ENCODE measurements around the gene RNASE8. TPM values are rescaled to one million over a fixed set of nuclear protein-coding genes. Genes with fewer than 3 reads are reported as not detected.

Gene RNASE8
- total RNA-seq, 1 donor from 2014 or later, result not detected

DNA sequence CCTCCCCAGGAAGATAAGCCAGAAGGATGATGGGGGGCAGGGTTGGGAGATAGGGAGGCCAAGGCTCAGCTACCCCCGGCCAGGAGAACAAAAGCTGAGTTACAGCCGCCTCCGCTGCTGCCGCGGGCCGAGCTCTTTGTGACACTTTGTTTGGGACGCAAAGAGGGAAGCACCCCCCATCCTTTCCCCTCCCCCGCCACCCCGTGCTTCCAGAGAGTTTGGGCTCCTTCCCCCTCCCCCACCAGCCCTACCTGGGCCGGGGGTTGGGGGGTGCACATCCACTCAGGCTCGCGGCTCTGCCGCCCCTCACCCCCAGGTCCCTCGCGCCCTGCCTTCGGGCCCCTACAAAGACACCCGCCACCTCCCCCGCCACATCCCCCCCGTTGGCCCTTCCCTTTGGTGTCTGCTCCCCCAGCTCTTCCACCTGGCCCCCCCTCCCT lies 40.0 kb downstream of the RNASE8 start:
- DNase-seq (ENCODE audit: low spot score), result no peak

GRCh38 chr14:21098076-21098891 lies 40.7 kb downstream of the RNASE8 start, which contains the start of gene ZNF219:
TSS of gene ZNF219 (minus strand) at chr14:21098655. CDS start at chr14:21093591, 5,064 bp downstream.
- peak; percentile 40 for TF ChIP-seq CTCF (IDR thresholded peaks at IDR 0.05)
- no peak for DNase-seq (ENCODE audit: low spot score)
- Mint-ChIP-seq H3K9me3 (ENCODE audit: low read depth) (no peaks in the 10 kb centered on the region), H3K4me1 (ENCODE audit: low read depth) (peaks cover 62% of the 10 kb centered on the region), H3K4me3 (ENCODE audit: unreplicated experiment) (peak within 1 kb of the TSS; percentile 76), H3K36me3 (ENCODE audit: low read depth) (peaks cover under 1% of the 10 kb centered on the region), H3K27ac (ENCODE audit: unreplicated experiment) (peak within 1 kb of the TSS; percentile 86), H3K27me3 (ENCODE audit: low read depth) (no peaks in the 10 kb centered on the region)

More for the DNA sequence above, 40.0 kb downstream of the RNASE8 start:
- H3K4me3 Mint-ChIP-seq (ENCODE audit: unreplicated experiment), result peak overlapping the region; percentile 69
- H3K9me3 Mint-ChIP-seq (ENCODE audit: low read depth), result no peaks in the 10 kb centered on the region
- no peaks in the 10 kb centered on the region for H3K27me3 Mint-ChIP-seq (ENCODE audit: low read depth)
- H3K4me1 Mint-ChIP-seq (ENCODE audit: low read depth), result peaks cover 60% of the 10 kb centered on the region
- peak overlapping the region; percentile 42 for H3K27ac Mint-ChIP-seq (ENCODE audit: unreplicated experiment)
- no peak for TF ChIP-seq CTCF (IDR thresholded peaks at IDR 0.05)
- H3K36me3 Mint-ChIP-seq (ENCODE audit: low read depth), result peaks cover 3% of the 10 kb centered on the region

DNA sequence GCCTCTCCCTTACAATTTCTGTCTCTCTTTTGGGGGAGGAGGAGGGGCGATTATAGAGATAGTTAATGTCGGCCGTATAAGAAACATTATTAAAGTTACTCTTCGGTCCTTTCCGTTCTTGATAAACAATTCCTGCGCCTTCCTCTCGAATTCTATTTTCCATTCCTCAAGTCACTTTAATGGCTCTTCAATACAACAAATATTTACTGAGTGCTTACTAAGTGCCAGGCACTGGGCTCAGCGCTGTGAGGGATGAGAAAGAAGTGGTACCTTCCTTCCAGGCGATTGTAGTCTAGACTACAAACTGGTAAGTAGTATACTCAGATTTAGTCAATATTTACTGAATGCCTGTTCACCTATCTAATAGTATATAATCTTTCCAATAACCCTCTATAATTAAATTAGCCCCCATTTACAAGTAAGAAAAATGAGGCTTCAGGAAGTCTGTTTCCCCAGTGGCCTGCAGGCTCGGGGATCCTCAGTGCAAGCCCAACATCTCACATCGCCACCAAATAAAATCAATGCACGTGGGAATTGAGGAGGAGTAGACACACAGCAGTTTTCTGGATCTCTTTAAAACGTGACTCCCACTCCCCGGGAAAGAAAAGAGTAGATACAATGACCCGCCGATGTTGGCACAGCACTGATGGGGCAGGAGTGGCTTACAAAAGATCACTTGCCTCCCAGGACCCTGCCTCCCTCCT lies 41.4 kb downstream of the RNASE8 start:
- no peak for TF ChIP-seq CTCF (IDR thresholded peaks at IDR 0.05)
- Mint-ChIP-seq H3K36me3 (ENCODE audit: low read depth) (no peaks in the 10 kb centered on the region), H3K27me3 (ENCODE audit: low read depth) (no peaks in the 10 kb centered on the region), H3K4me1 (ENCODE audit: low read depth) (peaks cover 57% of the 10 kb centered on the region), H3K9me3 (ENCODE audit: low read depth) (no peaks in the 10 kb centered on the region), H3K4me3 (ENCODE audit: unreplicated experiment) (peak overlapping the region; percentile 76), H3K27ac (ENCODE audit: unreplicated experiment) (peak overlapping the region; percentile 86)
- no peak for DNase-seq (ENCODE audit: low spot score)

DNA sequence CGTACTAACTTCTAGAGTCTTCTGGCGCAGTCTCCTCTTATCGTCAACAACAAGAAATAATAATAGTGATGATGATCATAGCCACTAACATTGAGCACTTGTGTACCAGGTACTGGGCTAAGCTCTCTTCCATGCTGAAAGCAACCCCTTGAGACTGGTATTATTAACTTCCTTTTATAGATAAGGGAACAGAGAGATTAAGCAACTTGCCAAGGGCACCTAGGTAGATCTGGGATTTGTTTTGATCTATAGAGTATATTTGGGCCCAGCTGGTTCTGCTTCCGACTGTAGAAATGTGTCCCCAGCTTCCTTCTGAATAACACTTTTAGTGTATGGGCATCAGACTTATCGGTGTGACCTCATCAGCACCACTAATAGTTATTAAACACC lies 42.0 kb downstream of the RNASE8 start:
- Mint-ChIP-seq H3K27me3 (ENCODE audit: low read depth) (no peaks in the 10 kb centered on the region), H3K27ac (ENCODE audit: unreplicated experiment) (peak overlapping the region; percentile 86), H3K9me3 (ENCODE audit: low read depth) (no peaks in the 10 kb centered on the region), H3K36me3 (ENCODE audit: low read depth) (no peaks in the 10 kb centered on the region), H3K4me3 (ENCODE audit: unreplicated experiment) (peak overlapping the region; percentile 76), H3K4me1 (ENCODE audit: low read depth) (peaks cover 55% of the 10 kb centered on the region)
- no peak for TF ChIP-seq CTCF (IDR thresholded peaks at IDR 0.05)
- no peak for DNase-seq (ENCODE audit: low spot score)

DNA sequence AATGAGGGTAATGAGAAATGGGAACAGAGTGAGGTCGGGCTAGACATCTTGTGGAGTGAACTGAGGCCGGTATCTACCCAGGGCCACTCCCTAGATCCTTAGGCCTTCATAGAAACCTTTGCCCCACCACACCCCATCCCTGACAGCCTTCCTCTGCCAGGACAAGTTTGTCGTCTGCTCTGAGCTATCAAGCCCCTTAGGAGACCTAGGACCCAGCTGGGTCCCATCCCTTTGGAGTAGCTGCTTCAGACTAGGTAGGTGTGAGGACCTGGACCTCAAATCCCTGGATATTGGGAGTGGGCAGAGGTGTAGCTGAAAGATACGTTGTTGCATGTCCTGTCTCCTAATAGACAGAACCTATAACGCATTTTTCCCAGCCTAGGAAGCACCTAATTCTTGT lies 43.3 kb downstream of the RNASE8 start, which contains the start of gene TMEM253:
Gene TMEM253, plus strand, starts transcription at position 136 of the 400 bp plus-strand sequence. CDS start 278 bp downstream, outside the sequence.
- TF ChIP-seq CTCF (IDR thresholded peaks at IDR 0.05), result no peak
- H3K27me3 Mint-ChIP-seq (ENCODE audit: low read depth), result no peaks in the 10 kb centered on the region
- peaks cover 51% of the 10 kb centered on the region for H3K4me1 Mint-ChIP-seq (ENCODE audit: low read depth)
- H3K27ac Mint-ChIP-seq (ENCODE audit: unreplicated experiment), result no peak within 1 kb of the TSS
- no peaks in the 10 kb centered on the region for H3K36me3 Mint-ChIP-seq (ENCODE audit: low read depth)
- DNase-seq (ENCODE audit: low spot score), result no peak
- no peaks in the 10 kb centered on the region for H3K9me3 Mint-ChIP-seq (ENCODE audit: low read depth)
- H3K4me3 Mint-ChIP-seq (ENCODE audit: unreplicated experiment), result no peak within 1 kb of the TSS

Measured in chondrocyte (in vitro differentiated cells).